Dermis microvascular lymphatic vessel endothelial cell (primary cell): ENCODE data around the gene ATP8A1. TPM values are rescaled to one million over a fixed set of nuclear protein-coding genes. Genes with fewer than 3 reads are reported as not detected.

Source experiments
- DNase-seq, 2 donors: peaks; one replicate each; pipeline versions ENCODE4 v3.0.0 to v3.0.0-alpha.2; 2010; ENCODE audit warnings: low read depth in 2 of 2
- total RNA-seq: library from RNA; depleted of rRNA; stranded (reverse); fragments of >200 nt; gene quantifications from 2 replicates; pipeline ENCODE4 v1.2.1, GENCODE V29; 2014

ATP8A1 gene
- total RNA-seq, 1 donor from 2014 or later = 9.9 TPM

- no peak for DNase-seq
Measured at GRCh38 chr4:42369489-42369888, 287.4 kb downstream of the ATP8A1 start.

GRCh38 chr4:42366959-42367358 lies 289.9 kb downstream of the ATP8A1 start:
- DNase-seq = no peak

GRCh38 chr4:42364266-42365053 lies 292.4 kb downstream of the ATP8A1 start:
- no peak for DNase-seq

- DNase-seq = no peak
Measured at GRCh38 chr4:42363614-42364013, 293.3 kb downstream of the ATP8A1 start.

- DNase-seq = no peak
Measured at GRCh38 chr4:42362591-42362990, 294.3 kb downstream of the ATP8A1 start.

GRCh38 chr4:42361456-42361855 lies 295.4 kb downstream of the ATP8A1 start:
- DNase-seq = no peak

GRCh38 chr4:42360256-42360669 lies 296.6 kb downstream of the ATP8A1 start:
- DNase-seq = no peak

- DNase-seq = no peak
Measured at GRCh38 chr4:42359711-42360110, 297.2 kb downstream of the ATP8A1 start.

Other genes with a start within 250 kb of the ATP8A1 start
- gene GRXCR1, start 235.6 kb upstream of the ATP8A1 start, total RNA-seq = not detected in 2 replicates